WTC11 (cell line): ENCODE measurements around the gene CDKN1B.

ENCODE experiments used
- FOXJ3 ChIP-seq: sonication (generic); formaldehyde crosslinking; IDR thresholded peaks from 2 replicates; pipeline ENCODE4 v1.9.0; 2021; ENCODE audit warnings: missing genetic modification reagents, mild to moderate bottlenecking, borderline replicate concordance
- NFYB ChIP-seq: sonication (generic); formaldehyde crosslinking; conservative IDR thresholded peaks from 2 replicates; pipeline ENCODE4 v1.8.0; 2022; ENCODE audit warnings: low read depth, missing genetic modification reagents
- ZNF423 ChIP-seq: fragments of 250-450 bp; sonication (Bioruptor Pico); IDR thresholded peaks from 2 replicates; pipeline ENCODE4 v2.1.2; 2022; ENCODE audit warnings: mild to moderate bottlenecking, moderate library complexity
- TF ChIP-seq, protein P1 (sequence below): sonication (generic); formaldehyde crosslinking; IDR thresholded peaks from 2 replicates; pipeline ENCODE4 v1.8.0; 2022; ENCODE audit warnings: missing genetic modification reagents
- TF ChIP-seq, protein P2 (sequence below): fragments of 200-600 bp; IDR thresholded peaks from 2 replicates; pipeline ENCODE4 v1.8.0; 2022; ENCODE audit warnings: antibody characterized with exemption

DNA sequence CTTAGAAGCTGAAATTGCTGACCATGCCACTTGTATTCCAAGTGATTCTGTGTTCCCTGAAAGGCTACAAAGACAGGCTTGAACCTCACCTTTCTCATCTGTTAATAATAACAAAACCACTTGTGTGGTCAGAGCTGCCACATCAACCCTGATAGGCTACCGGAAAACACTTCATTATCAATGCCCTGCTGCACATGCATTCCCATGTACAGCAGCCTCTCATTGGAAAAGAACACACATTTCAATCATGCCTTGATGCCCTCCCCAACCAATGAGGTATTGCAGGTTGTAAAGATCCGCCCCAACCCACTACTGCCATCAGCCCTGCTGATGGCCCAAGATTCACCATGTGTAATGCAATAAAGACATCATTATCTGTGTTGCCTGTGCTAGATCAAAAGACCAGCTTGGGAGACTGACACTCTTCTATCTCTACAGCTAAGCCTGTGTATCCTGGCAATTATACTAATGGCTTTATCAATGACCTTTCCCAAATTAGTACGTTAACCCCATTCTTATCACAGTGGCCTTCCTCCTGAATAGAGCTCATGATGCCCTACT lies 24.0 kb upstream of the CDKN1B start:
- TF ChIP-seq, protein P1, sequence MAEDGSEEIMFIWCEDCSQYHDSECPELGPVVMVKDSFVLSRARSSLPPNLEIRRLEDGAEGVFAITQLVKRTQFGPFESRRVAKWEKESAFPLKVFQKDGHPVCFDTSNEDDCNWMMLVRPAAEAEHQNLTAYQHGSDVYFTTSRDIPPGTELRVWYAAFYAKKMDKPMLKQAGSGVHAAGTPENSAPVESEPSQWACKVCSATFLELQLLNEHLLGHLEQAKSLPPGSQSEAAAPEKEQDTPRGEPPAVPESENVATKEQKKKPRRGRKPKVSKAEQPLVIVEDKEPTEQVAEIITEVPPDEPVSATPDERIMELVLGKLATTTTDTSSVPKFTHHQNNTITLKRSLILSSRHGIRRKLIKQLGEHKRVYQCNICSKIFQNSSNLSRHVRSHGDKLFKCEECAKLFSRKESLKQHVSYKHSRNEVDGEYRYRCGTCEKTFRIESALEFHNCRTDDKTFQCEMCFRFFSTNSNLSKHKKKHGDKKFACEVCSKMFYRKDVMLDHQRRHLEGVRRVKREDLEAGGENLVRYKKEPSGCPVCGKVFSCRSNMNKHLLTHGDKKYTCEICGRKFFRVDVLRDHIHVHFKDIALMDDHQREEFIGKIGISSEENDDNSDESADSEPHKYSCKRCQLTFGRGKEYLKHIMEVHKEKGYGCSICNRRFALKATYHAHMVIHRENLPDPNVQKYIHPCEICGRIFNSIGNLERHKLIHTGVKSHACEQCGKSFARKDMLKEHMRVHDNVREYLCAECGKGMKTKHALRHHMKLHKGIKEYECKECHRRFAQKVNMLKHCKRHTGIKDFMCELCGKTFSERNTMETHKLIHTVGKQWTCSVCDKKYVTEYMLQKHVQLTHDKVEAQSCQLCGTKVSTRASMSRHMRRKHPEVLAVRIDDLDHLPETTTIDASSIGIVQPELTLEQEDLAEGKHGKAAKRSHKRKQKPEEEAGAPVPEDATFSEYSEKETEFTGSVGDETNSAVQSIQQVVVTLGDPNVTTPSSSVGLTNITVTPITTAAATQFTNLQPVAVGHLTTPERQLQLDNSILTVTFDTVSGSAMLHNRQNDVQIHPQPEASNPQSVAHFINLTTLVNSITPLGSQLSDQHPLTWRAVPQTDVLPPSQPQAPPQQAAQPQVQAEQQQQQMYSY (CRISPR knock-in tag), result no peak
- TF ChIP-seq, protein P2, sequence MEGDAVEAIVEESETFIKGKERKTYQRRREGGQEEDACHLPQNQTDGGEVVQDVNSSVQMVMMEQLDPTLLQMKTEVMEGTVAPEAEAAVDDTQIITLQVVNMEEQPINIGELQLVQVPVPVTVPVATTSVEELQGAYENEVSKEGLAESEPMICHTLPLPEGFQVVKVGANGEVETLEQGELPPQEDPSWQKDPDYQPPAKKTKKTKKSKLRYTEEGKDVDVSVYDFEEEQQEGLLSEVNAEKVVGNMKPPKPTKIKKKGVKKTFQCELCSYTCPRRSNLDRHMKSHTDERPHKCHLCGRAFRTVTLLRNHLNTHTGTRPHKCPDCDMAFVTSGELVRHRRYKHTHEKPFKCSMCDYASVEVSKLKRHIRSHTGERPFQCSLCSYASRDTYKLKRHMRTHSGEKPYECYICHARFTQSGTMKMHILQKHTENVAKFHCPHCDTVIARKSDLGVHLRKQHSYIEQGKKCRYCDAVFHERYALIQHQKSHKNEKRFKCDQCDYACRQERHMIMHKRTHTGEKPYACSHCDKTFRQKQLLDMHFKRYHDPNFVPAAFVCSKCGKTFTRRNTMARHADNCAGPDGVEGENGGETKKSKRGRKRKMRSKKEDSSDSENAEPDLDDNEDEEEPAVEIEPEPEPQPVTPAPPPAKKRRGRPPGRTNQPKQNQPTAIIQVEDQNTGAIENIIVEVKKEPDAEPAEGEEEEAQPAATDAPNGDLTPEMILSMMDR, result no peak
- TF ChIP-seq ZNF423 (CRISPR knock-in tag) (no peak), FOXJ3 (CRISPR knock-in tag) (no peak), NFYB (CRISPR knock-in tag) (no peak)
